ENCODE data around the gene OR6A2.
"Not testable (repeated sequence)": the region's sequence is repeated elsewhere in the genome, so short reads cannot be mapped to it uniquely, and the experiment has no call there.

The OR6A2 gene

DNA sequence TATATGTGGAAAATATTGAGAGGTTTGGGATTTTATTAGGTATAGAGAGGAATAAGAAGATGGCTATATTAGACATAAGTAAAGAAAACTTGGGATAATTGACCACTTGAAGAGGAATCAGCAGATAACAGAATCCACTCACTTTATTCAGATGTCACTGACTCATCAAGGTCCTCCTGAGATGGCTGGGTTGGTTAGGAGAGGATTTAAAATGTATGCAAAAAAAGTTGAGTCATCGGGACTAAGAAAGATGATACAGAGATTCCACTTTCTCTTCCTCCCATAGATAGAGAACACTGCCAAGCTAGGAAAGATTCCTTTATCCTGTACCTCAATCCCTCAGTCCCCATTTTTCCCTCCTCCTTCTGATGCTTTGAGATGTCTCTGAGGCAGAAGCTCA is at the start of gene OR6A2:
TSS of gene OR6A2 (minus strand) at position 288 of the 400 bp plus-strand sequence. CDS start 3,981 bp downstream, outside the sequence.
- DNase-seq (ENCODE audit: low read depth, low spot score) = no peak

DNA sequence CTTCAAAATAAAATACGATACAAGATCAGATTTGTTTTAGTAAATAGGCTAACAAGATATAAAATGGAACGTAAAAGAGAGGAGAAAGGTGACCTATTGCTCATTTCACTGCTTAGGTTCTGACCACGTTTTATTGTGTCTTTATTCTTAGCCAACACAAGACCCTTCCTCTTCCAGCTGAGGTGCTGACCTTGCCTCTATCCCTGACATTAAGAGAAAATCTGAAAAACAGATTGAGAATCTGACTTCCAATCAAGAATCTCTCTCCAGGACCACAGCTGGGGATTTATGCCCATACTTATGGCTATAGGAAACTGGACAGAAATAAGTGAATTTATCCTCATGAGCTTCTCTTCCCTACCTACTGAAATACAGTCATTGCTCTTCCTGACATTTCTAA is 45.9 kb upstream of the OR6A2 start, which contains the start of gene OR10A5:
TSS of gene OR10A5 (plus strand) at position 301 of the 400 bp plus-strand sequence. CDS start at position 301, 0 bp downstream.
- DNase-seq (ENCODE audit: low read depth, low spot score) = no peak

DNA sequence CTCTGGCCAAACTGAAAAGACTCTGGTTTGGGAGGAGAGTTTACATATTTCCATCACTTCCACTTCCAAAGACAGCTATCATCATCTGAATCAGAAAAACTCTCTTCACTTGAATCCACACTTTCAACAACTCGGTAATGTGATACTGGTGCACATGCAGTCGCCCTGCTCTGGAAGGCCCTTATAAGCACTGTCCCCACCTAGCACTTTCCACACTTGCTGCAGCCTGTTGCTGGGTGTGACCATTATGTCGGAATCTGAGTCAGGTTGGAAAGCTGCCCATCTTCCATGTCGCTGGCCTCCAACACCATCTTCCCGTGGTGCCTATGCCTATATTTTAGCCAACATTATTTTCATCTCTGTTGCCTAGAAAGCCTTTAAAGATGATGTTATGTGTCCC is 44.9 kb upstream of the OR6A2 start:
- no peak for DNase-seq (ENCODE audit: low read depth, low spot score)

DNA sequence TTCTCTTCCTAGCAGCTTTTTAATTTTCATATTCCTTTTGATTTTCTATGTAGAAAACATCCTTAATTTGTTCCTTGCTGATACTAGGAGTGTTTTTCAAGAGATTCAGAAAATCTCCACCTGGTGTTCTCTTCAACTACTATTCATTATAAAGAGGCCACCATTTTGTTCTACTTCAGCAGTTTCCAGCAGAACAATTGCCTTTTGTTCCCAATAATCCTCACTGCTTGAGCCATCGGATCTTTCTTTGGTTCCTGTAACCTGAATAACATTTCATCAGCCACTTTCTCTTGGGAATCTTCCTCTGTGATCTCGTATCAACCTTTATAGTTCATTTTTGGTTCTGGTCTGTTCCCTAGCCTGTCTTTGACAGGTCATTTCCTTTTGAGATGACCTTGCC is 44.2 kb upstream of the OR6A2 start:
- no peak for DNase-seq (ENCODE audit: low read depth, low spot score)

DNA sequence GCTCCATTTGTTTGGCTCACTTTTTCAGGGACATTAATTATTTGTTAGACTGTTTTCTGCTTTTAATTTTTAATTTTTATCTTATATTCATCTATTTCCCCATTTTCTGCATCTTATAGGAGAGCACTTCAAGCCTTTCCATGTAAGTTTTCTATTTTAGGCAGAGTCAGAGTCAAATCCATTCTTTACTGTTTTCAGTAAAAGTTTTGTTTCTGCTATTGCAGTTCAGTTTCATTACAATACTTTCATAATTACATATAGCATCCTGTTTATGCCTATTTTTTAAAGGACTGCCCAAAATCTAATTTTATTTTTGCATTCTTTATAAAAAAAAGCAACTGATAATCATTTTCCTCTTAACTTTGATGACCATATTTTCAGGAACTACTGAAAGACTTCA is 42.2 kb upstream of the OR6A2 start:
- DNase-seq (ENCODE audit: low read depth, low spot score) = no peak

DNA sequence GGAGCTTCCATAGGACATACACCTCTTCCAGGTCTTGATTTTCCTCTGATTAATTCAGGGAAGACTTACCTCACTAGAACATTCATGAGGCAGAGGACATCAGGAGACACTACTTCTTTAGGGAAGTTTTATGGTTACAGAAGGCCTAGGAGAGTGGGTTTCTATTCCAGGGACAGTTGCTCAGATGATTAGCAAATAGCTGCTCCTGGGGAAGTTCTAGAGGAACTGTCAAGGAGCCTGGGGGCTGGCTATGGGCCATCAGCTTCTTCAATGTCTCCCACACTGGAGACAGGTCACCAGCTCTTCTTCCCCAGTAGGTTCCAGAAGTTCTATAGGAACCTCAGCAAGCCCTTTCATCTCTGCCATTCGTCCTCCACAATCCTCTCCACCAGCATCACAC is 34.5 kb upstream of the OR6A2 start:
- no peak for DNase-seq (ENCODE audit: low read depth, low spot score)

DNA sequence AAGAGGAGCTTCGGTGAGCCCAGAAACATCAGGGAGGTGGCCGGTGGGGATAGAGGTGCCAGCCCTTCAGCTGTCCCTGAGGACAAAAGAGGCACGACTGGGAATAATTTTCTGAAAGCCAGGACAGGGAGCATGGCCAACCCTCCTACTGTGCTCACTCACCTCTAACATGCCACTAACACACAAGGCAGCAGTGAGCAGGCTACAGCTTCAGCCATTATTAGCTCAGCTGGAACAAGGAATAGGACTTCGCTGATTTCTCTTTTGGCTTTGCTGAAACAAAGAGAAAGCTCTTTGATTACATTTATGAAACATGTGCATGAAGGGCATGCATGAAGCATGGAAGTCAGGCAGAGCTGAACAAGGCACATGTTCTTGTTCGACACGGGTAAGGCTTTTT is 33.9 kb upstream of the OR6A2 start:
- no peak for DNase-seq (ENCODE audit: low read depth, low spot score)

DNA sequence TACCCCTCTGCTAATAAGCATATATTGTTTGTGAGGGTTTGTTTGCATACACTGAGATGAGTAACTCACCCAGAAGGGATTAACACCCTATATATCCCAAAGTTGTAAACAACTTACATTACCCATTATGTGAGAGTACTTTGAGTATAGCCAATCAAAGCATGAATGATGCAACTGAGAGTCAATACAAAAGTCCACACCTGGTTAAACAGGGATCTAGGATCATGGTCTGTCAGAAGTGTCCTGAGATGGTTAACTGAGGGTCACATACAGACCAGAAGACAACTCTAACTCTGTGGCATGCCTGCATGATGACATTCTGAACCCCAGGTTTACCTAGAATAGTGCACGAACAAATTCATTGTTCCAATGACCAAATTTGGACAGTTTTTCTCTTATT is 28.6 kb upstream of the OR6A2 start:
- no peak for DNase-seq (ENCODE audit: low read depth, low spot score)

DNA sequence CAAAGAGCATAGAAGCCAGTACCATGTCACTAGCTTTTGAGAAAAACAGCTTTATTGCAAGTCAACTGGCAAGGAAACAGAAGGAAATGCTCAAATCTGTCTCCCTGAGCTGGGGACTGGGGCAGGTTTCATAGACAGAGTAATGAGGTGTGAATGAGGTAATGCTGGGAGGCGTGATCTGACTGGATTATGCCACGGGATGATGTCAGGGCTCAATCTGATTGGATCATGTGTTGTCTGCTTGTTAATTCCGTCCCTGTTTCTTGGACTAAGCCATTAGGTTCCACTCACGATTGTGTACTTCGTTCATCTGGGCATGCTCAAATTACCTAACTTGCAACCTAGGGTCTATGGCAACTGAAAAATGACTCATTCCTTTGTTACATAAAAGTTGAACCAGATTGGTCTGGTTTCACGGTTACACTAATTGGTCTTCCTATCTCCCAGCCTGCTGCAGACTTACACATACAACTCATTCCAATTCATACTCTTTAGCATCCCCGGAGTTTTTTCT is 25.8 kb upstream of the OR6A2 start:
- DNase-seq (ENCODE audit: low read depth, low spot score) = no peak

DNA sequence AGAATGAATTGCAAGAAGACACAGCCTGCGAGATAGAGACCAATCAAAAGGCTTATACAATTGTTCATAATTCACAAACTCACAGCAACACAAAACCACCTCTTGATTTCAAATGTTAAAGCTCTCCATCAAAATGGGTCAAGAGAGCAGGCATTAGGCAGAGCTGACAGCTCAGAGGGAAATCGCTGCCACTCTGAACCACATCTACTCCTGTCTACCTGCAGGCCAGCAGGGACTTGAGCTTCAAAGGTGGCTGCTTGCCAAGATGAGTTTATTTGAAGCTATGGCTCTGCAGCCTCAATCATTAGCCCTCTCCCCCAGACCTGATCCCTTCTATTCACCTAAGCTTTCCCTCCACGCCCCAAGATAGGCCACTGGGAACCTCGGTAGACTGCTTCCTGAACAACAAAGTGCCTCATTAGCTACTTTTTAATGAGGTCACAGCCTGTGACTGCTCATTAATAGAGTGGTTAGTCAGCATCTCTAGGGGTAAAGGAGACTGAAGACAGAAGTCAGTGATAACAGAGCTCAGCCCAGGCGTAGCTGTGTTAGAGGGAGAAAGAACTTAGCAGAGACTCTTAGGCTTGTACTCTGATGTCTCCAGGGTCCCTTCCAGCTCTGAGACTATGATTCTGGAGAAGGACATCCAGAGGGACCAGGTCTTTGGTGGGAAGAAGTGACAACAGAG is 24.8 kb upstream of the OR6A2 start:
- no peak for DNase-seq (ENCODE audit: low read depth, low spot score)

DNA sequence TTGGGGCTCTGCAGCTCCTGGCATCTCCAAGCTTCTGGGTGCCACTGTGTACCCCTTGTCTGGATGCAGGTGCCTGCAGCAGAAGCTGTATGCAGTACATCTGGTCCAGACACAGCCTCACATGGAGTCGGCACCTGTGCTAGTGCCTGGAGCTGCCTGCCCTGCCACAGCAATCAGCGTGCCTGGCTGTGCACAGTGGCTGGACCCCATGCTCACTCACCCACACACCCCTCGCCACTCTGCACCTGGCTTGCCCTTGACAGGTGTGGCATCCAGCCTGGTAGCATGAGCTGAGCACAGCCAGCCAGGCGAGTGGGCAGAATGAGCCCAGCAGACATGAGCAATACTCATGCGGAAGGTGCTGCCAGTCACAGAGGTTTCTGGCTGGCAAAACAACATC is 19.5 kb upstream of the OR6A2 start:
- DNase-seq (ENCODE audit: low read depth, low spot score) = no peak

DNA sequence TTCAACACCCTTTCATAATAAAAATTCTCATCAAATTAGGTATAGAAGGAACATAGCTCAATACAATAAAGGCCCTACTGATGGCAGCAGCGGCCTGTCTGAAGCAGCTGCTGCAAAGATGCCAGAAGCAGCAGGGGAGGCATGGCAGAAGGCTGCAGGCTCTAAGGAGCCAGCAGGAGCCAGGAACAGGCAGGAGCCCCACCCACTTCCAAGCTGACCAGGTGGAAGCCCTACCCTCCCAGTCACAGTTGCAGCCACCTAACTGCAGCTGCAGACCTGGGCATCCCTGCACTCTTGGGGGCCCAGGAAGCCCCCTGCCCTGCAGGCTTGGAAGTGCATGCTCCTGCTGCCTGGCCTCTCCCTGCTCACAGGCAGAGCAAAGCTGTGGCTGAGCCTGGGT is 18.2 kb upstream of the OR6A2 start:
- DNase-seq (ENCODE audit: low read depth, low spot score) = no peak

DNA sequence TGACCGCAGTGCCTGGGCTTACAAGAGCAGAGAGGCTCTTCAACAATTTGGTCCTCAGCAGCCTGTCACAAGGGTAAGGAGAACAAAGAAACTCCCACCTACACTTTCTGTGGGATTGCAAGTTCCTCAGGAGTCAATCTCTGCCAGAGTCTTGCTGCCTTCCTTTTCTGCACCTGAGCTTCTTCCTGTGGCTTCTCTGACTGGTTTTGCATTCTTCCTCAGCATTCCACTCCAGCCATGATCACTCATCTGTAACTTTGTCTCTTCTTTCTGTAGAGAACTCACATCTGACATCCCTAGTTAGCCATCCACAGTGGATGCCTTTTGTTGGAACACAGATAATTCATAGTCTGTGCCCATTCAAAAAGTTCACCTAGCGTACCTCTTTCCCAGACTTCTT is 14.2 kb upstream of the OR6A2 start:
- no peak for DNase-seq (ENCODE audit: low read depth, low spot score)

DNA sequence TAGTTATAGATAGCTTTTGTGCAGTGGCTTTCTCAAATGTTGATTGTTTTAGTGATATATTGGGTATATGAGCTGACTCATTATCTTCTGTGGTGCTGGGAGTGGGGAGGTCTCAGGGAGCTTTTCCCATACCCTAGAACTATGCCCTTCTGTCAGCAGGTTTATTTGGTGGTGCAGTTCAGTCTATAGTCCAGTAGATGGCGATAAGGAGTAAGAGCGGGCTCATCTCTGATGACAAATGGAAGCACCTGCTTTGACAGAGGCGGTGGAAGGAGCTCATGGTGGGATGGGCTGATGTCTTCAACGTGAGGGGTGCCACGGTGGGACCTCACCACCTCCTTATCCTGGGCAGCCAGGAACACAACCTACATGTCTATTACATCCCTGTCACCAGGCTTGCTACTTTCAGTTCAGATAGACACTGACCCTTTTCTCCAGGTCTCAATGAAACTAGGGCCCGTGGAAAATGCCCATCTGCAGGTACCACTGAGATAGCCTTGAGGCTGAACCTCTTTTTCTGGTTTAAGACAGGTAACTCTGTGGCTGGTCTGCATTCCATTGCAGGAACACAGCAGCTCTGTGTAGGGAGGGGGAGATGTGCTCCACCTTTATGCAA is 13.0 kb upstream of the OR6A2 start:
- DNase-seq (ENCODE audit: low read depth, low spot score) = no peak

DNA sequence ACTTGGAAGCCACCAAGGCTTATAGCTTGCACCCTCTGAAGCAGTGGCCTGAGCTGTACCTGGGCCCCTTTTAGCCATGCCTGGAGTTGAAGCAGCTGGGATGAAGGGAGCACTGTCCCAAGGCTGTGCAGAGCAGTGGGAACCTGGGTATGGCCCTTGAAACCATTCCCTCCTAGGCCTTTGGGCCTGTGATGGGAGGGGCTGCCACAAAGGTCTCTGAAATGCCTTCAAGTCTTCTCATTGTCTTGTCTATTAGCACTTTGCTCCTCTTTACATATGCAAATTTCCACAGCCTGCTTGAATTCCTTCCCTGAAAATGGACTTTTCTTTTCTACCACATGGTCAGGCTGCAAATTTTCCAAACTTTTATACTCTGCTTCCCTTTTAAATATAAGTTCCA is 1.6 kb upstream of the OR6A2 start:
- not testable (repeated sequence) for DNase-seq (ENCODE audit: low read depth, low spot score)

DNA sequence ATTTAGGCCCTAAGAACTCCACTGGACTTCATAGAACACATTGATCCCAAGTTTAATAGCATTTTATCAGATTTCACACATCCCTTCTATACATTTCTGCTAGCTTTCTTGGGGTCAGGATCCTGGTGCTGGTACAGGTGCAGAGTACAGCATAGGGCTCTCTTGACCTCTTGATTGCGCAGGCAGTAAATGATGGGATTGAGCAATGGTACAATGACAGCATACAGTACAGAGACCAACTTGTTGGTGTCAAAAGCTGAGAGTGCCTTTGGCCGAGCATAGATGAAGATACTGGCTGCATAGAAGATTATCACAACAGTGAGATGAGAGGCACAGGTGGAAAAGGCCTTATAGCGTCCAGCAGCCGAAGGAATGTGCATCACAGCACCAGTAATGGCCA is 4.8 kb downstream of the OR6A2 start:
- DNase-seq (ENCODE audit: low read depth, low spot score) = no peak

DNA sequence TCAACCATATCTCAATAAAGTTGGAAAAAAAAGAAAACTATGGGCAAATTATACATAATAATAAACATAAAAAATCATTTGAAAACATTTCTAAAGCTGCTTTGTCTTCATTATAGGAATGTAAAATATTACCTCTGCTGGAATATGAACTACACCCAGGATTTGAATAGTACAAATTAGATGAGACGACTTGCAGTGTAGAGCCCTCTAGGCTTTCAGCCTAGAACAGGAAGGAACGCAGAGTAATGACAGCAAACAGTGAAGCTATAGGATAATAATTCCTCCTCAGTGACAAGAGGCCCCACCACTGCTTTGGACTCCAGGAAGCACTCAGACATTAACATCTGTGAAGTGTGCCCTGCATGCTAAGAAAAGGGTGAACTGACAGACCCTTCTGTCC is 8.9 kb downstream of the OR6A2 start:
- no peak for DNase-seq (ENCODE audit: low read depth, low spot score)

DNA sequence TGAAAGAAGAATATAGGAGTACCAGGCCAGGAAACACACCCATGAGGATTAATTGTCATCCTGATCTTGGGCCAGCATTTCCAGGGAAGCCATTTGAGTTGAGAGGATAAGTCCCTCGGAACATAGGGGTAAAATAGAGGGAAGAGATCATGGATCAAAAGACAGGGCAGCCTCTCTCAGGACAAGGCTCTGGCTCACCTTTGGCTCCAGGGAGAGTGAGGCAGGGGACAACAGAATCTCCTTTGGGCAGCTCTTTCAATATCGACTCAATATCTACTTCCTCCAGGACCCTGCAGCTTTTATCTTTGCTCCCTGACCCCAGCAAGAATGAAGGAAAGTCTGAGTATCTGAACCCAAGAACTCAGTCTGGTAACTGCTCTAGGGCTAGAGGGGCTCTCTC is 16.8 kb downstream of the OR6A2 start, which contains the start of gene OR2AG1:
TSS of gene OR2AG1 (plus strand) at position 301 of the 400 bp plus-strand sequence. CDS start 2,018 bp downstream, outside the sequence.
- no peak for DNase-seq (ENCODE audit: low read depth, low spot score)

DNA sequence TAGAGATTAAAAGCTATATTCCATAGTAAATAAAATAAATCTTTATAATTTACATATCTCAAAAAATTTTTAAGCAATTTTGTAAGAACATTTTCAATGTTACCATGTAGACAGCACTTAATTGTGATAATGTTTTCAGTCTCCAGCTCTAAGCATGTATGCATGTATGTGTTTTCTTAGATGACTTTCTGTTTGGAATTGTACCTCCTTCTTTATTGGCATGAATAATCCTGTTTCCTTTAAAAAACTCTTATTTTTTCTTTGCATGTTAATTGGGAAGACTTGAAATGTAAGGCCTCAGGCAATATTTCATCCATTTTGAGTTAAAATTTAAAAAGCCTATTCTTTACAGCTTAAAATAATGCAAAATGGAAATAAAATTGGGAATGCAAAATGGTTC is 18.7 kb downstream of the OR6A2 start:
- no peak for DNase-seq (ENCODE audit: low read depth, low spot score)

DNA sequence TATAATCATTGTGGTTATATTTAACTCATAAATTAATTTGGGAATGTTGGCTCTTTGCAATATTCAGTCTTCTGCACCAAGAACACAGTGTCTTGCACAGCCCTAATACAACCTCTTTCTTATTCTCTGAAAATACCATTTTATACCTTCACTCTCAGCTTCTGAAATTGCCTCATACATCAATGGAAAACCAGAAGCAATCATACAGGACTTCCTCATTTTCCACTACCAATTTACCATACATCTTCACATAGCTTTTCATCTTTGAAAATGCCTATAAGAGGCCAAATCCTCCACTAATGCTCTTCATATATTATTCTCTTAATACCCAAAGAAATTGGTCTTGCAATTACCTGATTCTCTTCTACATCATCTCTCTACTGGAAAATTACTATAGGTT is 21.0 kb downstream of the OR6A2 start:
- no peak for DNase-seq (ENCODE audit: low read depth, low spot score)

DNA sequence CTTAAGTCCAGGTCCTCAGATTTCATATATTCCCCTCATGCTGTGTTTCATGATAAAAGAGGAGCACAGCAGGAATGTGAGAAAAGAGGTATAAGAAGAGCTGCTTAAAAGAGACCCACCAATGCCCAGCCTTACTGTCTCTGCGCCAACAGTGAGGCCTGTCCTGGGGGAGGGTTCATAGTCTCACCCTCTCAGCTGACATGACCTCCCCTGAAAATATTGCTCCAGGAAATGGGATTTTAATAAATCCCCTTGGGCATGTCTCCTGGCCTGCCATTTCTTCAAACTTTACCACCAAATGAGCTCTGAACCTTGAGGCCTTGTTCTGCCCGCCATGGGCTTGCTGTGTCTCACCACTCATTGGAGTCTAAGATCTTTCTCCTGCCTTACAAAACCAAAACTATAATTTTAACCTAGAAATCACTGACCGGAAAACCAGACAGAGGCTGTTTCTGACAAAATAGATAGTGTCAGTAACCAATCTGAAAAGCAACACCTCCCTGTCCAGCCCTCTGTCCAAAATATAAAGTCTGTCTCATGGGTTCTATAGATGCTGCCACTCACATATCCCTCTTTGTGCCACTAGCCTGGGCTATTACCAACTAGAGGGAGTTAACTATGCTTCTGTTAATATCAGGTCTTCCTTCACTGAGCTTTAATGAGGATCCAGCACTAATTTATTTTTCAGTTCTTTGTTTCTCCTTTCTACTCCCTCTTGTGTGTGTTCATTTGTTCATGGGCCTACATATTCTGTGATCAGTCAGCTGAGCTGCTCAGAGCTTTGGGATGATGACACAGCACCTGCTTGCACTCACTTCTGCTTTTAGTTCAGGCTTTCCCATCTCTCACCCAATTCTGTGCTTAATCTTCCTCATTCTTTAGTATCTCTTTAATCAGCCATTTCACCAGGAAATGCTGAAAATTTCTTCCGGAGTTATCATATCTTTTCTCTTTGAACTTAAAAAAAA is 27.3 kb downstream of the OR6A2 start, which contains the start of gene OR2AG2:
TSS of gene OR2AG2 (minus strand) at position 51 of the 968 bp plus-strand sequence. CDS start 3,019 bp downstream, outside the sequence.
- no peak for DNase-seq (ENCODE audit: low read depth, low spot score)

Data from smooth muscle cell of the brain vasculature (primary cell).